Activated CD4-positive, alpha-beta T cell treated with anti-CD3 and anti-CD28 coated beads, Interleukin-2, amount 50 U/mL, for 4 hours (primary cell): ENCODE measurements around the gene CHMP3.
A peak's percentile ranks its signal among the peaks of the same experiment; 100 is the strongest.
"Not testable (repeated sequence)": the region's sequence is repeated elsewhere in the genome, so short reads cannot be mapped to it uniquely, and the experiment has no call there.

Source experiments
- DNase-seq, 2 experiments: peaks; one replicate each; pipeline ENCODE4 v3.0.0-alpha.2; 2020

The CHMP3 gene

DNA sequence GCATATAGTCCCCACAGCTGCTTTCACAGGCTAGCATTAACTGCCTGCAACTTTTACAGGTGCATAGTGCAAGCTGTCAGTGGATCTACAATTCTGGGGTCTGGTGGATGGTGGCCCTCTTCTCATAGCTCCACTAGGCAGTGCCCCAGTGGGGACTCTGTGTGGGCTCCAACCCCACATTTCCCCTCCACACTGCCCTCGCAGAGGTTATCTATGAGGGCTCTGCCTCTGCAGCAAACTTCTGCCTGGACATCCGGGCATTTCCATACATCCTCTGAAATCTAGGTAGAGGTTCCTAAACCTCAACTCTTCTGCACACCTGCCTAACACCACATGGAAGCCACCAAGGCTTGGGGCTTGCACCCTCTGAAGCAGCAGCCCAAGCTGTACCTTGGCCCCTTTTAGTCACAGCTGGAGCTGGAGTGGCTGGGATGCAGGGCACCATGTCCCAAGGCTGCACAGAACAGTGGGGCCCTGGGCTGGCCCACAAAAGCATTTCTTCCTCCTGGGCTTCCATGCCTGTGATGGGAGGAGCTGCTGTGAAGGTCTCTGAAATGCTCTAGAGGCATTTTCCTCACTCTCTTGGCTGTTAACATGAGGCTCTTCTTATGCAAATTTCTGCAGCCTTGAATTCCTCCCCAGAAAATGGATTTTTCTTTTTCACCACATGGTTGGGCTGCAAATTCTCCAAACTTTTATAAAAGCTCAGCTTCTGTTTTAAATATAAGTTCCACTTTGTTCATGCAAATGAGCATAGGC is 62.7 kb downstream of the CHMP3 start:
- DNase-seq = no peak

GRCh38 chr2:86499326-86499725 is 63.9 kb downstream of the CHMP3 start:
- no peak for DNase-seq

DNA sequence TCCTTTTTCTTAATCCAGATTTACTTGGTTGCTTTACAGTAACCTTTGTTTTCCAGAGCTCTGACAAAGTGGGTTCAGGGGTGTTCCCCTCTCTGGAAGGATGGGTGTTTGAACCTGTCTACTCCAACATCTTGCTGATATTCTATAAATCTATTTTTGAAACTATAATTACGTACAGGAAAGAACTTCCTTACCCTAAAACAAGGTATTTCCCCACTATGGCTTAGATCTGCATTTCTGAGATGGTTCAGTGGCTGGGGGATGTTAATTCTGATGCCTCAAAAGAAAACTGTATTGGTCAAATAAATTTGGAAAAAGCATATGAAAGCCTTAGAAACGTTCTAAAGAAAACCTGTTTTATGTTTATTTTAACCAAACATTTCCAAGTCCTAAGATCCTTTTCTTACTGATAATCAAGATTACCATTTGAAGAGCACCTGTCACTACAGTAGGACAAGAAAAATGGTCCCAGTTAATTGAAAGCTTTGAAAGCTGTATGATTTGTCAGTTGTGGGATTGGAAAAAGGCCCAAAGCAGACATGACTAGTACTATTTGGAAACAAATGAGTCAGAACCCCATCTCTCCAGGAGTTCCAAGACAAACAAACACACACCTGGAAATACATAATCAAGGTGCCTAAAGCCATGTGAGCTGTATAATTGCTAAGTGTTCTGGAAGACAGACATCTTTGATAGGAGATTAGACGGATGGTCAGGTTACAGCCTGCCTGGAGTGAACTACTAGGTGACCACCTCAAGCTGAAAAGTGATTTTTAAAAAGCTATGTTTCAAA is 64.6 kb downstream of the CHMP3 start:
- no peak for DNase-seq

- not testable (repeated sequence) for DNase-seq
These were observed 66.9 kb downstream of the CHMP3 start for GRCh38 chr2:86496391-86496790.

- DNase-seq = no peak
These were observed 71.2 kb downstream of the CHMP3 start for GRCh38 chr2:86492048-86492453.

DNA sequence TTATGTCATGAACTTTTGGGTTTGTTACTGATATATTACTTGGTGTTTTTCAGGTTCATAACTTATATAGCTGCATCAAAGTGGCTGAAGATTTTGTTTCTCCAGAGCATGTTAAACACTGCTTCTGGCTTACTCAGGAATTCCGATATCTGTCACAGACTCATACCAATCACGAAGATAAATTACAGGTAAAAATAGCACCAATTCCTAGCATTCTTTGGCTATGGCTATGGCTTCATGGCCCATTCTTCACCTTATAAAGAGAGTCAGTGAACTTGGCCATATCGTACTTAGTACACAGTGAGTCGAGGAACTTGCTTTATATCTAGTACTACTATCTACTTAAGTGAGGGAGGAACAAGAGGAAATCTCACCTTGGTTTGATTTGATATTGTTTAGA is 72.2 kb downstream of the CHMP3 start:
- no peak for DNase-seq

DNA sequence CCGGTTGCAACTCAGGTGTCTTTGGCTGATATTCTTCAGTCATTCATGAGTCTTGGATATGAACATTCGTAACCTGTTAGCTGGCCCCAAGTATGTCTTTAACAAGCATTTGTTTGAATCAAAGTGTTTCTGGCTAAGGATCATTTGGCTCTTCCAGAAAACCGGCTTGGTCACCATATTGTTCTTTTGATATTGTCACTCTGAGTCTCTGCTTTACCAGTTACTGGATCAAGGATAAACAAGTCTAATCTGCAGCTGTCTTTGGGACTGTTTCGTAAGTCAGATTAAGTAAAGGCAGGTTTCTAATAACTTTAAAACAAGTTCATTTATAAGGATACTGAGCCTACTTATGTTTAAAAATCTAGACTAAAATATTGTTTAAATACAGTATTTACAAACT is 73.0 kb downstream of the CHMP3 start:
- no peak for DNase-seq

GRCh38 chr2:86489542-86489941 is 73.7 kb downstream of the CHMP3 start:
- no peak for DNase-seq

DNA sequence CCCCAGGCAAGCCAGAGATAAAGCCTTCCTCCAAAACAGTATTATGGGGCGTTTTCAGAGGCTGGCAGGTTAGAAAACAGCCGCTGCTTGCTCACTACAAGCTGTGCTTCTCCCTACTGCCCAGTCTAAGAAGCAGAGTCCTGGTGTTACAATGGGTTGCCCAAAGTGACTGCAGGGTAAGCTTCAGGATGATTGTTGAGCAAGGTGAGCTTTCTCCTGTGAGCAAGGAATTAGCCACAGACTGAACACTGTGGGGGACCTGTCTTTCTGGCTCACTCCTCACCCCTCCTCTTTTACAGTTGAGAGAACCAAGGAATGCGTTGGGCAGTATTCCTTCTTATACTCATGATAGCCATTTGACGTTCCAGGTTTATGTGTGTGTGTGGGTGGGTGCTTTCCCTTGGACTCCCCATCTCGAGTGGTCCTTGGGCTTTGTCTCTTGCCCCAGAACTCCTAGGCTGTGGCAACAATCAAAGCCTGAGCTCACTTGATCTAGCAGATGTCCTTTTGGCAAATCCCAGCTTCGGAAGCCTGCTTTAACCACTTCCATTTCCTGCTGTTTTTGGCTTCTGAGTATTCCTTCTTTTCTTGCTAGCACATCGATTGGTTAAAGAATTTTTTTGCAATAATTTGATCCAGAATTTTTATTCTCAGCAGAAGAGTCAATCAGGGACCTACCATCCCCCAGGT is 74.5 kb downstream of the CHMP3 start:
- no peak for DNase-seq

DNA sequence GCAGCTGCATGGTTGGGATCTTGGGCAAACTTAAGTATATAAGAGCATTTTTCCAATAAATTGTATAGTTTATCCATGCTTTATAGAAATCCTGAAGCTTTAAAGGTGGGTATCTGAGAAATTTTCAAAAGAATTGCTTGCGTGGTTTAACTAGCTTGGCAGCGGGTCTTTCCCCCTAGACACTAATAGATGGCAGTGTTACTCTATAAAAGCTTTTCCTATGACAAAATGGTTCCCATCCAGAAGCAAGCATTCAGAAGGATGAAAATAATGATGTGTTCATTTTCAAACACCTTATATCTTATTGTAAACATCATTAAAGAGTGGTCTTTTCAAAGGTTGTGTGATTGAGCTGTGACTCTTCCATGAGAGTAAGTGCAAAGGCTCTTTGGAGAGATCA is 76.2 kb downstream of the CHMP3 start:
- DNase-seq = no peak

DNA sequence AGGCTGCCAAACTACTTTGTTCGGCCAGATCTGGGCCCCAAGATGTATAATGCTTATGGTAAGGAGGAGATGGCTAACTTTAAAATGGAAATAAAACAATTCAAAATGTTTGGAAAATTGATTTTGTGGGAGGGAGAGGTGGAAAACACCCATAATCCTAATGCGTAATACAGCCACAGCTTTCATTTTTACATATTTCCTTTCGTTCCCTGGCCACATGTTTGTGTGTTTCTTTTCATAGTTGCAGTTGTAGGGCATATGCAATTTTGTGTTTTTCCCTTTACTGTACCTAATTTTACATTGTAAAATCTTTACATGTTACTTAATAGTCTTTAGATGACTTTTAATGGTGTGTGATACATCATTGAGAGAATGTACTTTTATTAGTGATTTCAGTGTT is 77.4 kb downstream of the CHMP3 start:
- DNase-seq = no peak

GRCh38 chr2:86485103-86485502 is 78.1 kb downstream of the CHMP3 start:
- DNase-seq = no peak

DNA sequence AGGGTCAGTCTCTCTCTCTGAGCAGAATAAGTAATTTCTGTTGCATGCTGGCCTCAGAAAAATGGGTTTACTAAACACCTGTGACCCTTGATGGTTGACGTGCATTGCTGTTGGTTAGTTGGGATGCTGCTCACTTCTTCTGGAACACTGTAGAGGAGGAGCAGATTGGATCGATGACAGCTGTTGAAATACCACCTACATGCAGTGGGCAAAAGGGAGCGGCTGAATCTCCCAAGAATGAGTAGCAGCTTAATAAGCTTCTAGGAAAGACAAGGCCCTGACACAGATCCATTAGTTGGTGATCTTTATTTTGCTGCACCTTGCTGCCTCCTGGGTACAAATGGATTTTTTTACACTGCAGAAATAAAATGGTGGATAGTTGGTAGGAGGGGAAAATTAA is 78.9 kb downstream of the CHMP3 start:
- DNase-seq = no peak

- DNase-seq = no peak
These were observed 81.2 kb downstream of the CHMP3 start for GRCh38 chr2:86482034-86482433.

GRCh38 chr2:86480105-86480504 is 83.1 kb downstream of the CHMP3 start:
- DNase-seq = no peak

DNA sequence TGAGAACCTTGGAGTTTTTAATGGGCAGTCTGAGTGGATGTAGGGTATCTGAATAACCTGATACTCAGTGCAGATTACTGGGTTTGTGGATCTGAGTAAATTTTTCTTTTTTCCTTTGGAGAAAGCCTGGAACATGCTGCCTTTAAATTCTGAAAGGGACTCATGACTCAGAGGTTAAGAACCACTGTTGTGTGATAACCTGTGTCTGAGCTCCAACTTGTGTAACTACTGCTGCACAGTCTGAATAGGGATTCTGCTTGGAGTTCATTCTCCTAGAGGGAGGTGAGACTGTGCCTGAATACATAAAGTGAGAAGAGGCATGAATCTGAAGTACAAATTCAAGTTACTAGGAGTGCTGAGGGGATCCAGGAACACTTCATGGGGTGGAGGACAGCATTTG is 85.9 kb downstream of the CHMP3 start:
- no peak for DNase-seq

GRCh38 chr2:86476918-86477317 is 86.3 kb downstream of the CHMP3 start:
- DNase-seq = no peak

- no peak for DNase-seq
These were observed 87.2 kb downstream of the CHMP3 start for GRCh38 chr2:86476092-86476491.

GRCh38 chr2:86471637-86472036 is 91.6 kb downstream of the CHMP3 start:
- no peak for DNase-seq

DNA sequence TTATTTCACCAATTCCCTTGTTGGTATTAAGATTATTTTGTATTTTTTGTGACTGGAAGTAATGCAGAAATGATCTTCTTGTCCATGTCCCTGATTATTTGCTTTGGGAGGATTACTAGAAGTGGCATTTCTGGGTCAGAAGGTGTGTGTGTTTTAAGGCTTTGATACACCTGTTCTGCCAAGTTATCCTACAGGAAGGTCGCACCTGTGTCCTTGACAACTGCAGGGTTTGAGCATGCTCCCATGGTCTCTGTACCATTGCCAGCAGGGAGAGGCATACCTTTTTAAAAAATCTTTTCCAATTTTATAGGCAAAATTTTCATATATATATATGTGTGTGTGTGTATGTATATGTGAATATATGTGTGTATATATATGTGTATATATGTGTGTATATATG is 92.4 kb downstream of the CHMP3 start:
- DNase-seq = no peak

- DNase-seq = peak; percentile 35 to 39
These were observed 94.8 kb downstream of the CHMP3 start for GRCh38 chr2:86468162-86469033.

DNA sequence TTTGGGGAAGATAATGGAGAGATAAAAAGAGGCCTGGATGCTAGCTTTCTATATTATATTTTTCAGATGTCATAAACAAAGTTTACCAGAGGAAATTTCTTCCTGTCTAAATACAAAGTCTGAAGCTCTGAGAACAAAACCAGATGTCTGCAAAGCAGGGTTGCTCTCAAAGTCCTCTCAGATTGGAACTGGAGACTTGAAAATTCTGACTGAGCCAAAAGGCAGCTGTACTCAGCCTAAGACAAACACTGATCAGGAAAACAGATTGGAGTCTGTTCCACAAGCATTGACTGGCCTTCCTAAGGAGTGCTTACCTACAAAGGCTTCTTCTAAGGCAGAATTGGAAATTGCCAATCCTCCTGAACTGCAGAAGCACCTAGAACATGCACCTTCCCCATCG is 96.9 kb downstream of the CHMP3 start:
- DNase-seq = no peak

DNA sequence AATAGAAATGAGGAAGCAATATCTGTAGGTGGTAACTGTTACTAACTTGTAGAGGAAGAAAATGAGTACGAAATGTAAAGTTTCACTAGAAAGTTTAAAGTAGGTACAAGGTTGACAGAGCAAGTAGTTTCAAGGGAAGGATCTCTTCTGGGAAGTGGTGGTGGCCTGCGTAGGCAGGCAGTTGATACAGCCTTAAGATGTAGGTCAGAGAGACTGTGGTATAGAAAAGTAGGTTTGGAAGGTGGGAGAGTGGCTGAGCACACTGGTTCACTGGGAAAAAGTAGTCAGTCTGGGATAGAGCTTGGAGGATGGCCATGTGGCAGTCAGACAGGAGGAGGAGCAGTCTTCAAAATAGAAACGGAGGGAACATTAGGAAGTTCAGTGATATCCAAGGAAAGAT is 98.6 kb downstream of the CHMP3 start:
- DNase-seq = no peak
